ENCODE measurements around the gene HNRNPC.

Gene HNRNPC

DNA sequence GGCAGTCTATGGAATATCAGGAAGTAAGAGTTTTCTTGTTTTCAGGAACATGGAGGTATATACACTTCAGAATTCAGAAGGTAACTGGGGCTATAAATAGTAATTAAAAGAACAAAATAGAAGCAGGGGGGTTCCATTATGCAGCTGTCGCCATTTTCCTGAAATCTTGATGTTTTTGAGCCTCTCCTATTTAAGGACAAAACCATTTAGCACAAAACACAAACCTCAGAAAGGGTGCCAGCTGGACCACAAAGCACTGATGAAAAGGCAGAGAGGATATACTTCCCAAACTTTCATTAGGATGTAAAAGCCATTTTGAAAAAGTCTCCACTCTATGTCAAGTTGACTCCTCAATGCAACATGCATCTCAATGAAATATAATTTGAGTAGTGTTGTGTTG, 59.2 kb downstream of the HNRNPC start:
- DNase-seq, result no peak

GRCh38 chr14:21209185-21209584, 60.1 kb downstream of the HNRNPC start:
- no peak for DNase-seq

DNA sequence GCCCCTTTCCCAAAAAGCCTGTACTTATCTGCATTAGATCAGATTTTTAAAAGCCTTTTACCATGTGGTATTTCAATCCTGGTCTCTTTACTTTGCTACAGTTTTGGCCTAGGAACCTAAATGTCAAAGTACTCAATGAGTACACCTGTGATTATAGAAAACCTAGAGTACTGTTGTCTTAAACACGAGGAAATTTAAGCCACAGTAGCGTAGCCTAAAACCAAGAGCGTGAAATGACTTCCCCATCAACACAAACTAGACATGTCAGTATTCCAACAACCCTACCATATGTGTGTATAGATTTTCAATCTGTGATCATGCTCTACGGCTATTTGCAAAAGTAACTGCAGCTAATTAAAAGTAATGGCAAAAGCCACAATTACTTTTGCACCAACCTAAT, 60.7 kb downstream of the HNRNPC start:
- DNase-seq, result no peak

DNA sequence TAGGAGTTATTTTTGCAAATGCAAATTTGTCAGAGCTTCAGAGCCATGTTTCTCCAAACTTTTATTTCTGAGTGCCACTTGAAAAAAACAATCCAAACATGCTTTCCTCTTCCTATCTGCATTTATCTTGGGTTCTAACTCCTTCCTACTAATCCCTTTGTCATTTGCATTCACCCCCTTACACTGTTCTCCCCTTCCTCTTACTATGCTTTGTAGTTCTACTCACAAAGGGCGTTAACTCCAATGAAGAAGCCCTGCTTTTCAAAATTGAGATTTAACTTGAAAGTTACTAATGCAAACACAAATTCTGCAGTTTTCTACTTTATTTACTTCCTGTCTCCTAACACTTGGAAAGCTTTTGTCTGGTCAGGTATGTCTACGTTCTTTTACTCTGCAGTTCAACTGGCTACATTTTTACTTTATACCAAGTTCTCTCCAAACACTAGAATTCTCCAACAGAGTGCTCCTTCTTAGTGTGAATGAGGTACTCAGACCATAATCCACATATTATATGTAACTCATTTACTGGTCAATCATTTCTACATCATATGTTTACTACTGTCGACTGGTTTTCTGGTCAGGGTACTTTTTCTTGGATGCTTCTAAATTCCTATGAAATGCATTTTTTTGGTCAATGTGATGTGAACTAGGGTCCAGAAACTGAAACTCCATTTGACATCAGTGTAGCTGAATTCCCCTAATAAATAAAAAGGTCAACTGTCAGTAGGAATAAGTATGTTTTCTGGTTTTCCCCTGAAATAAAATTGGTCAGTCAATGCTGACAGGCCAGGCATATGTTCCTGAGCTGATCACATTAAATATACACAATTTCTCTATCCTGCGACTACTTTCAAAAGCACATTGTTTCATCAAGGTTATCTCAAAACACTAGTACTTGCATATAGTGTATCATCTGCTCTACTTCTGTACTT, 62.2 kb downstream of the HNRNPC start:
- DNase-seq, result peak in 2 of 3 donors; percentile 35 to 49

DNA sequence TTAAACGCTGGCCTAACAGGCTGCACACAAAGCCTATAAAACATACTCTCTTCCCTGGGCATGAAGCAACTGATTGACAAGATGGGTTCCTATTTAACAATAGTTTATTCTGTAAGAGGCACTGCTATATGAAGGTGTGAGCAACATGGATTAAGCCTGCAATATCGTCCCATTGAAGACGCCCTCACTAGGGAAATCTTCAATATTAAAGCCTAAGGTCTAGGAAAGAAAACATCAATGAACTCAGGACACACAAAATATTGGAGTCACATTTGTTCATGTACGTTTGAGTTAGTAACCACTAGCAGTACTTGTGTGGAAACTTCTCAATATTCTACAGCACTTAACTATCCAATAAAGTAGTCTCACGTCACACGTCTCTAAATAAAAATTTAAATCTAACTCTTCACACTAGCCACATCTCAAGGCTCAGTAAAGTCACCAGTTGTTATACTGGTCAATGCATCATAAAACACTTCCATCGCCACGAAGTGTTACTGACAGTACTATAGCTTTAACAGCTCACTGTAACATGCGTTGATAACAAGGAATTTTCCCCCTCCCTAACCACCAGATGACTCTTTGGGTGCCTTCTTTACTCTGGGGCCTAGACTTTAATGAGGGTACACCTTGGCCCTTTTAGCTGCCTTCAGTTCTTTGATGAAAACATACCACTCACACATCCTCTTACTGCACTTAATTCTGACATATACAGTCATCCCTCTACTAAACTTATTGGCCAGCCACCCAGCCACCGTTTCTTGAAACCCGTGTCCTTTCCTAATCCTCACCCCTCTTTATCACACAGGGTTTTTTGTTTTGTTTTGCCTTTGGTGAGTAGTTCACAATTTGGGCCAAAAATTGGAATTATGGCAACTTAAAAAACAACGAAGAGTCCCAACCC, 63.3 kb downstream of the HNRNPC start:
- DNase-seq, result peak in 1 of 3 donors; percentile 25

GRCh38 chr14:21205026-21205677, 64.1 kb downstream of the HNRNPC start:
- peak in 1 of 3 donors; percentile 16 for DNase-seq

DNA sequence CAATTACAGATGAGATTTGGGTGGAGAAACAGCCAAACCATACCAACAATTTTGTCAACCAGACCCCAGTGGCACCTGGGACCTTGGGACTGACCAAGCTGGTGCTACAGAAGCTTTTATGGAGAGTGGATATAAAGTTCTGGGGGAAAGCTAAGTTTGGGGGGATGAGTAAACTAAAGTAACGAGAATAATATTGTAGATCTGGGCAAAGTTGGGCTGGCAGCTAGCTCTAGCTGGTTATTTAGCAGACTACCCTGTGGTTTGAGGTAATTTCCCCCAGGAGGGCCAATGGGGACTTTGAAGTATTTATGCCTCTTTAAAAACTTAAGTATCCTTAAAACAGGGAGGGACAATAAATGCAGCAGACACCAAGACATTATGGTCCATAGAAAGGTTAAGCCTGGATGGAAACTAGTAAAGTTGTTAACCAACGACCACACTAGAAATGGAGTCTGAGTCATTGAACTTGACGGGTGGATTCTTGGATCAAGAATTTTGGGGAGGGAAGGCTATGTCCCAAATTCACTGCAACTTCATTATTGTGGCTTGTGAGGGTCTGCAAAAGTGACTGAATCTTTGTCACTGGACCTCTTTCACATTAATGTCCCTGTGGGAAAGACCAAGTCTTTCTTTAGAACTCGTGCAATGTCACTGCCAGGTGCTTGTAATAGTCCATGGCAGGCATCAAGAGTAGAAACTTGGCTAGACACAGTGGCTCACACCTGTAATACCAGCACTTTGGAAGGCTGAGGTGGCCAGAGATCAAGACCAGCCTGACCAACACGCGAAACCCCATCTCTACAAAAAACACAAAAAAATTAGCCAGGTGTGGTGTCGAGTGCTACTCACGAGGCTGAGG, 64.8 kb downstream of the HNRNPC start:
- peak in 1 of 3 donors; percentile 25 for DNase-seq

GRCh38 chr14:21203470-21204166, 65.6 kb downstream of the HNRNPC start:
- DNase-seq, result peak in 1 of 3 donors; percentile 27

DNA sequence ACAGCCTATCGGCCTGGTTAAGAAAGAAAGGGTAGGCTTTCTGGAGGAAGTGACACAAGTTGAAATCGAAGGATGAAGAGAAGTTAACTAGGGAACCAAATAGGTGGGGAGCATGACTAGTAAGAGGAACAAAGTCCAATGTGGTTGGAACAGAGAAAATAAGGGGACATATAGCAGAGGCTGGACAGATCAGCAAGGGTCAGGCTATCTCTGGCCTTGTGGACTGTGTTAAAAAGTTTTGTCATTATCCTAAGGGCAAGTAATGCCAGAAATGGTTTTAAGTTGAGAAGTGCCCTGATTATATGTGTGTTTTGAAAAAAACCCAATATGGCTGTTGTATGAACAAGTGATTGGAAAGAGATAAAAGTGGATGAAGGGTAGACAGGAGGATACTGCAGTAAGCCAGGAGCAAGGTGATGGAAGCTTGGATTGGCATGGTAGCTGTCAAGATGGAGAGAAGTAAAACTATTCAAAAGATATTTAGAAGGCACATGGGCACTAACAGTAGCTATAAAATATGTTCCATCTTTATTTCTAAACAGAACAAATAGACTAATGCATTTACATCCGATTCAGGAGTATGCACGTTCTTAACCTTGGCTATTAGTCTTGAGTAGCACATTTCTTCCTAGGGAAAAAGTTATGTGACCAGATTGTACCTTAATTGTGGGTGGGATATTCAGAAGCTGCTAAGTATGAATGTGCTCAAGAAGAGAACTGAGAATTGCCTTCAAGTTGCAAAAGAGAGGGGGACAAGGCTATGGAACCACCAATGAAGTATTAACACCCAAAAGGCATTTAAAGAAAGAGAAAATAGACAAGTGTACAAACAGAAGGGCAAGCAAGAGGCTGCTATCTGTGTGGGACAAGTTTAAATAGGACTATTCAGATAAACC, 66.5 kb downstream of the HNRNPC start:
- DNase-seq, result peak in 1 of 3 donors; percentile 37

- DNase-seq, result peak in 1 of 3 donors; percentile 13
Observed at GRCh38 chr14:21201732-21202462, 67.3 kb downstream of the HNRNPC start.

DNA sequence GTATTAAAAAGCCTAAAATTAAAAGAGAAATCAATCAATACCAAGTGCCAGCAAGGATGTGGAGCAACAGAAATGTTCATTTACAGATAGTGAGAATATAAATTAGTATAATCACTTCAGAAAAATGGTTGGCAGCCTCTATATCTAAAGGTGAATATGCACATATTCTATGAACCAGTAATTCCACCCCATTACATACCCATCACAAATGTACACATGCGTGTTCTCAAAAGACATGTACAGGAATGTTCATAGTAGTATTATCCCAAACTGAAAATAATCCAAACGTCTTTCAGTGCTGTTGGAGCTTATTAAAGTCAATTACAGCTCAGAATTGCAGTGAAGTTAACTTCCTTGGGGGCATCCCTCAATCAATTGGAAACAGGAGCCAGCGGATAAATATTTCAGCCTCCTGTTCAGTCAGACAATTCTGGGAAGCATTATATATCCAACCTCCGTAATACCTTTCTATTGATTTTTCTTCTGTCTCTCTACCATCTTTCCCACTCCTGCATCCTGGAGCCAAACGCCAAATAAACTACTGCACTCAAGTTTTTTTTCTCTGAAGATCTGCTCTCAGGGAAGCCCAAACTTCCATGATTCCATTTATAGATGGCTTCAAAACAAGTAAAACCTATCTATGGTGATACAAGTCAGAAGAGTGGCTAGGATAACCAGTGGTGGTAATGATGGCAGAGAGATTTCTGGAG, 68.3 kb downstream of the HNRNPC start:
- peak in 1 of 3 donors; percentile 19 for DNase-seq

GRCh38 chr14:21199611-21200560, 69.4 kb downstream of the HNRNPC start:
- DNase-seq, result peak in 1 of 3 donors; percentile 31

GRCh38 chr14:21197418-21198205, 71.6 kb downstream of the HNRNPC start:
- peak in 2 of 3 donors; percentile 57 to 64 for DNase-seq

- no peak for DNase-seq
Observed at GRCh38 chr14:21194597-21194996, 74.6 kb downstream of the HNRNPC start.

DNA sequence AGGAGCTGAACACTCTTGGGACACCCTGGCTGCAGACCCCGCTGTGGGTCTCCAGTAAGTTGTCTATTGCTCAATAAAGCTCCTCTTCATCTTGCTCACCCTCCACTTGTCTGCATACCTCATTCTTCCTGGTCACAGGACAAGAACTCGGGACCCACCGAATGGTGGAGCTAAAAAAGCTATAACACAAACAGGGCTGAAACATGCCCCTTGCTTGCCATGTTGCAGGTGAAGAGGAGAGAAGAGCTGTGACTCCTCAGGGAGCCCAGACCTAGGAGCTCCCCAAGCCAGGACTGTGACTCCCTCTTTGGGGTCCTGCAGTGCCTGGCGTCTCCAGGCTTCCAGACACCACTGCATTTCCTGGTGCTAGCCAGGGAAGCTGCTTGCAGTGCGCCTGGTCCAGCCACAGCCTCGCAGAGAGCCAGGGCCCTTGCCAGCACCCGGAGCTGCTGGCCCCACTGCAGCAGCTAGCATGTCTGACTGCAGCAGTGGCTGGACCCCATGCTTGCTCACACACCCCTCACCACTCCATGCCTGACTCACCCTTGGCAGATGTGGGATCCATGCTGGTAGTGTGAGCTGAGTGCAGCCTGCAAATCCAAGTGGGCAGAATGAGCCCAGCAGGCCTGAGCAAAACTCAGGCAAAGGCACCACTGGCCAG, 76.2 kb downstream of the HNRNPC start:
- peak in 1 of 3 donors; percentile 16 for DNase-seq

DNA sequence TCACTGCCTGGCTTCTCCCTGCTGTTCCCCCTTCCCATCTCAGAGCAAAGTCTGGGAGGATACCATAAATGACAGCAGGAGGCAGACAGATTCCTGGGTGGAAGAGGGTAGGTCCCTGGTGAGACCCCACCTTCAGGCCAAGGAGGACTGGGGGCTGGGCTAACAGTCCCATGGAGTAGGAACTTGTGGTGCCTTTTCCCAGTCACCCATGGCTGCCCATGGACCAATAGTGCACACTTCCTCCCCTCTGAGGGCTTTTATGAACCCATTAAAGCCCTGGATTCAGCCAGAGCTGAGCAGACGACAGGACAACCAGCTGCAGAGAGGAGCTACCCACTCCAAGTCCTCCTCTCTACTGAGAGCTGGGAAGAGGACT, 76.8 kb downstream of the HNRNPC start:
- DNase-seq, result peak in 1 of 3 donors; percentile 20
